ENCODE results near the gene CCNY.

- no peak for TF ChIP-seq CTCF (IDR thresholded peaks at IDR 0.05)
- no peak for TF ChIP-seq ZFX (IDR thresholded peaks at IDR 0.05; ENCODE audit: borderline replicate concordance)
Observed at GRCh38 chr10:35308809-35309208, 27.5 kb upstream of the CCNY start.
